SK-N-SH (cell line): Measurements from ENCODE around the gene P3H3. TPM values are rescaled to one million over a fixed set of nuclear protein-coding genes. Genes with fewer than 3 reads are reported as not detected.

Source experiments
- CTCF ChIA-PET: fragments of 300-600, 350-600 bp; formaldehyde crosslinking; extraction: SDS; loops from one replicate; lab custom pipeline; 2021; lab: Yijun Ruan, JAX
- POLR2A ChIA-PET: fragments of 350-600 bp; sonication (Branson Sonifier 250); formaldehyde crosslinking; extraction: SDS; loops from one replicate; lab custom pipeline; 2020; ENCODE audit warnings: antibody characterized with exemption, inconsistent platforms; lab: Yijun Ruan, JAX
- DNase-seq: peaks from one replicate; pipeline ENCODE4 v3.0.0; 2012
- H2AFZ ChIP-seq: fragments of 200-600 bp; sonication (generic); 2 replicates; pipeline ENCODE4 v1.8.1; 2016; ENCODE audit warnings: antibody characterized with exemption, mild to moderate bottlenecking, low read depth
- H3F3A ChIP-seq: fragments of 200-600 bp; sonication (generic); replicated peaks from 2 replicates; pipeline ENCODE3; 2016; ENCODE audit warnings: antibody characterized with exemption, mild to moderate bottlenecking; ENCODE audit not compliant: insufficient read depth
- H3K27ac ChIP-seq, 2 experiments: fragments of 200-500 bp in 1 of 2; fragments of 200-600 bp in 1 of 2; sonication (Bioruptor generic) in 1 of 2; sonication (generic), shearing (Covaris generic) in 1 of 2; 2 replicates each; pipeline versions ENCODE4 v1.5.1 to v1.6.1; 2014 to 2016; ENCODE audit warnings: low read depth in 2 of 2, inconsistent platforms in 1 of 2, low read length in 1 of 2, mild to moderate bottlenecking in 1 of 2, mixed read lengths in 1 of 2
- H3K27me3 ChIP-seq: fragments of 200-600 bp; sonication (generic), shearing (Covaris generic); 2 replicates; pipeline ENCODE4 v1.6.1; 2016; ENCODE audit warnings: mixed run types; ENCODE audit not compliant: insufficient read depth
- H3K36me3 ChIP-seq, 2 experiments: fragments of 200-500 bp in 1 of 2; fragments of 200-600 bp in 1 of 2; sonication (Bioruptor generic) in 1 of 2; sonication (generic) in 1 of 2; replicated peaks in 1 of 2; 2 replicates each; pipeline versions ENCODE3 to v1.5.1; 2014 to 2016; ENCODE audit warnings: low read length in 1 of 2, mild to moderate bottlenecking in 1 of 2; ENCODE audit not compliant: insufficient read depth in 2 of 2, control insufficient read depth in 1 of 2
- H3K4me1 ChIP-seq, 2 experiments: fragments of 200-500 bp in 1 of 2; fragments of 200-600 bp in 1 of 2; sonication (Bioruptor generic) in 1 of 2; sonication (generic), shearing (Covaris generic) in 1 of 2; 2 replicates each; pipeline versions ENCODE4 v1.5.1 to v1.6.1; 2014 to 2016; ENCODE audit warnings: low read depth in 1 of 2, low read length in 1 of 2, mixed run types in 1 of 2; ENCODE audit not compliant: insufficient read depth in 2 of 2, control insufficient read depth in 1 of 2
- H3K4me2 ChIP-seq: fragments of 200-600 bp; sonication (generic), shearing (Covaris generic); 2 replicates; pipeline ENCODE4 v1.6.1; 2017; ENCODE audit warnings: mixed run types
- H3K4me3 ChIP-seq, 2 experiments: fragments of 200-500 bp in 1 of 2; fragments of 200-600 bp in 1 of 2; sonication (Bioruptor generic) in 1 of 2; sonication (generic), shearing (Covaris generic) in 1 of 2; 2 replicates each; pipeline versions ENCODE4 v1.5.1 to v1.8.1; 2014 to 2016; ENCODE audit warnings: low read depth in 2 of 2, inconsistent platforms in 1 of 2, low read length in 1 of 2, mild to moderate bottlenecking in 1 of 2, mixed read lengths in 1 of 2, moderate library complexity in 1 of 2
- H3K79me2 ChIP-seq: fragments of 200-600 bp; sonication (generic); 2 replicates; pipeline ENCODE4 v1.8.1; 2017; ENCODE audit warnings: mild to moderate bottlenecking; ENCODE audit not compliant: insufficient read depth
- H3K9ac ChIP-seq: fragments of 200-600 bp; sonication (generic); 2 replicates; pipeline ENCODE4 v1.6.1; 2017; ENCODE audit warnings: mixed run types
- H3K9me2 ChIP-seq: fragments of 200-600 bp; sonication (generic); 2 replicates; pipeline ENCODE4 v1.6.1; 2017; ENCODE audit warnings: mixed run types
- H3K9me3 ChIP-seq: fragments of 200-600 bp; sonication (generic); 2 replicates; pipeline ENCODE4 v1.6.1; 2017; ENCODE audit warnings: mixed run types, mild to moderate bottlenecking, moderate library complexity
- H4K20me1 ChIP-seq: fragments of 200-600 bp; sonication (generic); 2 replicates; pipeline ENCODE4 v1.6.1; 2017; ENCODE audit warnings: mild to moderate bottlenecking, mixed run types; ENCODE audit not compliant: insufficient read depth
- GABPA ChIP-seq: IDR thresholded peaks from 2 replicates; pipeline ENCODE4 v1.4.0; 2012; ENCODE audit warnings: low read depth, mild to moderate bottlenecking
- IRF3 ChIP-seq: fragments of 150-350 bp; IDR thresholded peaks from 2 replicates; pipeline ENCODE4 v1.6.1; 2016; ENCODE audit warnings: mild to moderate bottlenecking, low read depth, low read length
- RCOR1 ChIP-seq: fragments of 150-350 bp; IDR thresholded peaks from 2 replicates; pipeline ENCODE4 v1.6.1; 2017; ENCODE audit warnings: antibody characterized with exemption, low read length
- REST ChIP-seq: IDR thresholded peaks from 2 replicates; pipeline ENCODE4 v1.6.1; 2012; ENCODE audit warnings: mild to moderate bottlenecking, low read depth, low read length, moderate library complexity
- RXRA ChIP-seq: IDR thresholded peaks from 2 replicates; pipeline ENCODE4 v1.4.0; 2012; ENCODE audit warnings: low read depth, mild to moderate bottlenecking, borderline replicate concordance
- ZBTB33 ChIP-seq: IDR thresholded peaks from 2 replicates; pipeline ENCODE4 v1.4.0; 2012; ENCODE audit warnings: low read depth, borderline replicate concordance
- WGBS: methylation state at CpG from one replicate; pipeline ENCODE4 v1.1.6; 2017; ENCODE audit warnings: low lambda C conversion rate; 5-methylcytosine and 5-hydroxymethylcytosine counted together
- polyA plus RNA-seq, 3 experiments: library from polyadenylated mRNA; depleted of rRNA; stranded (reverse); fragments of >200 nt; gene quantifications; 2 replicates each; pipeline ENCODE4 v1.2.3, GENCODE V29; 2012

Gene P3H3
- polyA plus RNA-seq, 1 of the 3 experiments (the other 2 are of a cell fraction): 74.6 TPM

- Histone ChIP-seq H3K9me3 (no peaks in the 10 kb centered on the region), H3F3A (no peaks in the 10 kb centered on the region), H3K4me1 (peaks cover 0 to 9% of the 10 kb centered on the region in 2 experiments; a peak in 1 of 4 replicates), H3K9ac (no peak within 1 kb of the TSS), H3K9me2 (no peaks in the 10 kb centered on the region), H3K4me3 (no peak within 1 kb of the TSS), H3K79me2 (no peaks in the 10 kb centered on the region), H2AFZ (no peak within 1 kb of the TSS)
- WGBS: 72% methylated on average over 15 of the region's 18 CpGs
- TF ChIP-seq REST (no peak), ZBTB33 (no peak), RCOR1 (no peak), IRF3 (no peak), GABPA (no peak), RXRA (no peak)
- TF ChIP-seq, all 33 proteins: peak for 0
- H3K27me3 ChIP-seq: no peaks in the 10 kb centered on the region
- ChIA-PET CTCF (interaction anchor here (0.7 to 2.2 kb wide), 7 partner anchors 9 to 36 kb away, joined by 3 to 6 read pairs (median 4); partner anchors contain the start of genes MLF2 and PTMS), POLR2A (no interaction called here)
- H3K27ac ChIP-seq: no peak within 1 kb of the TSS
- H3K4me2 ChIP-seq: no peak within 1 kb of the TSS
- H4K20me1 ChIP-seq: no peaks in the 10 kb centered on the region
- no peaks in the 10 kb centered on the region for H3K36me3 ChIP-seq
- no peak for DNase-seq
These were observed 39.0 kb upstream of the P3H3 start, which contains the start of gene CD4 for GRCh38 chr12:6788972-6789924. CD4 (plus strand) TSS chr12:6789528; CDS start chr12:6800139, 10,611 bp downstream.
